ENCODE measurements around the gene TMEM63A.

The TMEM63A gene

DNA sequence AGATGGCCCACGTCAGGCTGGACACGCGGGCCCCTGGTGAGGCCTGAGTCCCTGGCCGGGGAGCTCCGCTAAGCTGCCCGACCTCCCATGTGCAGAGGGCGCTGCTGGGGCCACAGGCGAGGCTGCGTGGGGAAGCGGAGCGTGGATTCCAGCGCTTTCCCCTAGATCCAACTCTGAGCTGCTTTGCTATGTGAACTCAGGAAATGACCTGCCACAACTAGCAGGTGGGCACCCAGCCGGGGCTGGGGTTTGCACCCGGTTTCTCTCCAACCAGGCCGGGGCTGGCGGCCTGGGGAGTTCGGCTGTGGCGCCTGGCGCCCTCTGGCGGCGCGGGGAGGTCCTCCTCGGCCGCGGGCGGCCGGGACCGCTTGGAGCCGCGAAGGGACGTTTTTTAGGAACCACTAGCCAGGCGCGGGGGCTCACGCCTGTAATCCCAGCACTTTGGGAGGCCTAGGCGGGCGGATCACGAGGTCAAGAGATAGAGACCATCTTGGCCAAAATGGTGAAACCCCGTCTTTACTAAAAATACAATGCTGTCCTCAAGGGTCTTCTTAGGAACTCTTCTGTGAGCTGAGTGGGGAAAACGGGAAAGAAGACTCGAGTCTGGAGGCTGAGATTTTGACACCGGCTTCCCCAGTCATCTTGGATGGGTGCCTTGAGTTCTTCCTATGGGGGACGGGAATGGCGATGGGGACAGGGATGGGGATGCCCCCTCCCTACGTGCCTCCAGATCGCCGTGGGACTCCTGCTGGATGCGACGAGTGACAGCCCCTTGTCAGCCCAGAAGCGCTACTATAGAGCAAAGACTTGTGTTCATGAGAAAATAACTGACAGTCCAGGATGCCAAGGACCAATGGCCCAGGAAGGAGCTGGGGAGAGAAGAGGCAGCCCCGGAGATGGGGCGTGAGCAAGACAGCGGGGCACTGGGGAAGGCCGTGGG lies 29.3 kb upstream of the TMEM63A start:
- Histone ChIP-seq H3K27me3 (replicated peaks; ENCODE audit: control insufficient read depth, insufficient read depth, low read length) (no peaks in the 10 kb centered on the region), H3K36me3 (ENCODE audit: control insufficient read depth, insufficient read depth, low read length) (peaks cover 6% of the 10 kb centered on the region), H3K4me3 (replicated peaks; ENCODE audit: low read depth, low read length) (no peak overlapping the region)
- TF ChIP-seq, protein P1, sequence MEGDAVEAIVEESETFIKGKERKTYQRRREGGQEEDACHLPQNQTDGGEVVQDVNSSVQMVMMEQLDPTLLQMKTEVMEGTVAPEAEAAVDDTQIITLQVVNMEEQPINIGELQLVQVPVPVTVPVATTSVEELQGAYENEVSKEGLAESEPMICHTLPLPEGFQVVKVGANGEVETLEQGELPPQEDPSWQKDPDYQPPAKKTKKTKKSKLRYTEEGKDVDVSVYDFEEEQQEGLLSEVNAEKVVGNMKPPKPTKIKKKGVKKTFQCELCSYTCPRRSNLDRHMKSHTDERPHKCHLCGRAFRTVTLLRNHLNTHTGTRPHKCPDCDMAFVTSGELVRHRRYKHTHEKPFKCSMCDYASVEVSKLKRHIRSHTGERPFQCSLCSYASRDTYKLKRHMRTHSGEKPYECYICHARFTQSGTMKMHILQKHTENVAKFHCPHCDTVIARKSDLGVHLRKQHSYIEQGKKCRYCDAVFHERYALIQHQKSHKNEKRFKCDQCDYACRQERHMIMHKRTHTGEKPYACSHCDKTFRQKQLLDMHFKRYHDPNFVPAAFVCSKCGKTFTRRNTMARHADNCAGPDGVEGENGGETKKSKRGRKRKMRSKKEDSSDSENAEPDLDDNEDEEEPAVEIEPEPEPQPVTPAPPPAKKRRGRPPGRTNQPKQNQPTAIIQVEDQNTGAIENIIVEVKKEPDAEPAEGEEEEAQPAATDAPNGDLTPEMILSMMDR (IDR thresholded peaks at IDR 0.05; ENCODE audit: insufficient read depth, low read length, poor library complexity, severe bottlenecking), result peak; percentile 35
- DNase-seq (ENCODE audit: extremely low read depth, insufficient read length), result peak; percentile 62

DNA sequence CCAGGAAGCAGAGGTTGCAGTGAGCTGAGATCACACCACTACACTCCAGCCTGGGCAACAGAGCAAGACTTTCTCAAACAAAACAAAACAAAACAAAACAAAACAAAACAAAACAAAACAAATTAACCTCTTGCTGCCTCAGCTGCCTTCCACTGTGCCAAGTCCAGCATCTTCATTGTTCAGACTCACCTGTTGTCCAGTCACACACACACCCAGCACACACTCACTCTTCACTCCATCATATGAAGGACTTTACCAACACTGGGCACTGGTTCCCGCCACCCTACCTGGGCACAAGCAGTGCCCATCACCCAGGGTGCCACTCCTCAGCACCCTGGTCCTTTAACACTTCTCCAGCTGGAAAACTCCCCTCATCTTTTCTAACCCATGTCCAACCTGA lies 27.3 kb upstream of the TMEM63A start:
- no peak for DNase-seq (ENCODE audit: extremely low read depth, insufficient read length)
- TF ChIP-seq, protein P1 (IDR thresholded peaks at IDR 0.05; ENCODE audit: insufficient read depth, low read length, poor library complexity, severe bottlenecking), result no peak
- no peak overlapping the region for H3K4me3 ChIP-seq (replicated peaks; ENCODE audit: low read depth, low read length)
- H3K36me3 ChIP-seq (ENCODE audit: control insufficient read depth, insufficient read depth, low read length), result no peaks in the 10 kb centered on the region; the same call in none of the 2 replicates
- H3K27me3 ChIP-seq (replicated peaks; ENCODE audit: control insufficient read depth, insufficient read depth, low read length), result no peaks in the 10 kb centered on the region

DNA sequence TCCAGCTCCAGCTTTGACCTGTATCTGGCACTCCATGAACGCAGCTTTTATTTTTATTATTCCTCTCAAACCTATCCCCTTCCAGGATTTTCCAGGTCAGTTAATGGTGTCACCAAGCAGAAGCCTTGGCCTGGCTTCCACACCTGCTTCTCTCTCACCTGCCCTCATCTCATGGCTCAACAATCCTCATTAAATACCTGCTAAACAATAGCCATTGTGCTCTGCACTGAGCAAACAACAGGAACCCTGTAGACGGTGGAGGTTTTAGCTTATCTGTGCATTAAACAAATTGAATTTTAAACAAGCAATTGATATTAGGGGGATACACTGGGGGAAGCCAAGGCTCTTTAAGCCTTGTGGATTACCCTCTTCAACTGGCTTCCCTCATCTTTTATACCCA lies 26.6 kb upstream of the TMEM63A start:
- H3K4me3 ChIP-seq (replicated peaks; ENCODE audit: low read depth, low read length), result no peak overlapping the region
- no peak for DNase-seq (ENCODE audit: extremely low read depth, insufficient read length)
- H3K36me3 ChIP-seq (ENCODE audit: control insufficient read depth, insufficient read depth, low read length), result no peaks in the 10 kb centered on the region; the same call in none of the 2 replicates
- H3K27me3 ChIP-seq (replicated peaks; ENCODE audit: control insufficient read depth, insufficient read depth, low read length), result no peaks in the 10 kb centered on the region
- TF ChIP-seq, protein P1 (IDR thresholded peaks at IDR 0.05; ENCODE audit: insufficient read depth, low read length, poor library complexity, severe bottlenecking), result no peak

- TF ChIP-seq, protein P1 (IDR thresholded peaks at IDR 0.05; ENCODE audit: insufficient read depth, low read length, poor library complexity, severe bottlenecking), result no peak
- Histone ChIP-seq H3K27me3 (replicated peaks; ENCODE audit: control insufficient read depth, insufficient read depth, low read length) (no peaks in the 10 kb centered on the region), H3K4me3 (replicated peaks; ENCODE audit: low read depth, low read length) (no peak overlapping the region), H3K36me3 (ENCODE audit: control insufficient read depth, insufficient read depth, low read length) (no peaks in the 10 kb centered on the region)
- no peak for DNase-seq (ENCODE audit: extremely low read depth, insufficient read length)
Measured at GRCh38 chr1:225908013-225908640, 25.9 kb upstream of the TMEM63A start.

DNA sequence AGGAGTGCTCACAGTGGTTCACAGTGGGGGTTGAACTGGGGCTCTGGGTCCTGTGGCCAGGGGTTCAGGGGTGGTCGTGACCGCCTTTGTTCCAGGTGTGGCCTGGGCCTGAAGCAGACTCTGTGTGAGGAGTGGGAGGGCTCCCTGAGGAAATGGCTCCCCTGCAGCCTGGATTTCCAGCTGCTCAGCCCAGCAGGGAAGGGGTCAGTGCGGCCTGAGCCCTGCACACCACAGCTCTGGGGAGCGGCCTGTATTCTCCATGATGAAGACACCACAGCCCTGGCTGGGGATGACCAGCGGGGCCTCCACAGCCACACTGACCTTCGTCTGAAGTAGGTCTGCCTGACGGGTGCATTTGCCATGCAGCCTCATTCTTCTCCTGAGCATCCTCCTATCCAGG lies 25.2 kb upstream of the TMEM63A start:
- TF ChIP-seq, protein P1 (IDR thresholded peaks at IDR 0.05; ENCODE audit: insufficient read depth, low read length, poor library complexity, severe bottlenecking), result no peak
- no peaks in the 10 kb centered on the region for H3K27me3 ChIP-seq (replicated peaks; ENCODE audit: control insufficient read depth, insufficient read depth, low read length)
- no peak for DNase-seq (ENCODE audit: extremely low read depth, insufficient read length)
- H3K4me3 ChIP-seq (replicated peaks; ENCODE audit: low read depth, low read length), result no peak overlapping the region
- no peaks in the 10 kb centered on the region for H3K36me3 ChIP-seq (ENCODE audit: control insufficient read depth, insufficient read depth, low read length)

Data from GM06990 (cell line).